Mononuclear cell (primary cell): ENCODE data around the gene CACNB3. TPM values are rescaled to one million over a fixed set of nuclear protein-coding genes. Genes with fewer than 3 reads are reported as not detected.
"Not testable (repeated sequence)": the region's sequence is repeated elsewhere in the genome, so short reads cannot be mapped to it uniquely, and the experiment has no call there.

Experiments
- H3K27me3 ChIP-seq: 2 replicates; pipeline ENCODE4 v1.6.0; 2011; ENCODE audit warnings: low read length, control low read depth; ENCODE audit not compliant: insufficient read depth
- H3K4me1 ChIP-seq: 2 replicates; pipeline ENCODE4 v1.5.1; 2011; ENCODE audit warnings: mild to moderate bottlenecking, low read length, control low read depth; ENCODE audit not compliant: insufficient read depth
- H3K4me3 ChIP-seq: 2 replicates; pipeline ENCODE4 v1.5.1; 2011; ENCODE audit warnings: mild to moderate bottlenecking, low read length, moderate library complexity
- H3K9me3 ChIP-seq: 2 replicates; pipeline ENCODE4 v1.5.1; 2011; ENCODE audit warnings: low read depth, mild to moderate bottlenecking, control low read depth, low read length
- total RNA-seq: library from RNA; depleted of rRNA; stranded (reverse); fragments of >200 nt; gene quantifications from one replicate; pipeline ENCODE4 v1.2.3, GENCODE V29; 2012

The CACNB3 gene
- total RNA-seq, 1 donor: 0.63 TPM

GRCh38 chr12:48869191-48869590, 50.9 kb downstream of the CACNB3 start:
- peaks cover 3% of the 10 kb centered on the region for H3K27me3 ChIP-seq
- H3K4me1 ChIP-seq: peaks cover 19% of the 10 kb centered on the region
- H3K9me3 ChIP-seq: no peaks in the 10 kb centered on the region
- no peak overlapping the region for H3K4me3 ChIP-seq

- Histone ChIP-seq H3K27me3 (no peaks in the 10 kb centered on the region), H3K4me1 (no peaks in the 10 kb centered on the region), H3K9me3 (no peaks in the 10 kb centered on the region), H3K4me3 (no peak overlapping the region)
Observed at GRCh38 chr12:48873096-48873495, 54.8 kb downstream of the CACNB3 start.

- H3K27me3 ChIP-seq, H3K4me1 ChIP-seq, H3K9me3 ChIP-seq, H3K4me3 ChIP-seq: not testable (repeated sequence)
Observed at GRCh38 chr12:48873534-48873933, 55.2 kb downstream of the CACNB3 start.

GRCh38 chr12:48875944-48876515, 57.7 kb downstream of the CACNB3 start:
- no peak overlapping the region for H3K4me3 ChIP-seq
- H3K27me3 ChIP-seq: peaks cover 15% of the 10 kb centered on the region
- H3K4me1 ChIP-seq: no peaks in the 10 kb centered on the region
- no peaks in the 10 kb centered on the region for H3K9me3 ChIP-seq

Other genes with a start within 250 kb of the CACNB3 start
- not detected for gene LALBA, start 248.4 kb upstream of the CACNB3 start, total RNA-seq
- gene KANSL2, start 136.3 kb upstream of the CACNB3 start, total RNA-seq: 195 TPM
- 120 TPM for gene CCNT1, start 101.8 kb upstream of the CACNB3 start, total RNA-seq
- gene ADCY6, start 29.4 kb upstream of the CACNB3 start, total RNA-seq: 0.52 TPM
- 51.9 TPM for gene DDX23, start 33.7 kb downstream of the CACNB3 start, total RNA-seq
- 6.2 TPM for gene RND1, start 47.4 kb downstream of the CACNB3 start, total RNA-seq
- gene FKBP11, start 107.0 kb downstream of the CACNB3 start, total RNA-seq: 25.0 TPM
- 38.2 TPM for gene ARF3, start 139.0 kb downstream of the CACNB3 start, total RNA-seq
- 0.94 TPM for gene WNT10B, start 153.2 kb downstream of the CACNB3 start, total RNA-seq
- gene WNT1, start 159.8 kb downstream of the CACNB3 start, total RNA-seq: 0.10 TPM
- gene DDN, start 180.9 kb downstream of the CACNB3 start, total RNA-seq: 0.21 TPM
- gene PRKAG1, start 200.3 kb downstream of the CACNB3 start, total RNA-seq: 29.8 TPM
- 47.8 TPM for gene KMT2D, start 242.3 kb downstream of the CACNB3 start, total RNA-seq